ENCODE results near the gene MEIKIN.

DNA sequence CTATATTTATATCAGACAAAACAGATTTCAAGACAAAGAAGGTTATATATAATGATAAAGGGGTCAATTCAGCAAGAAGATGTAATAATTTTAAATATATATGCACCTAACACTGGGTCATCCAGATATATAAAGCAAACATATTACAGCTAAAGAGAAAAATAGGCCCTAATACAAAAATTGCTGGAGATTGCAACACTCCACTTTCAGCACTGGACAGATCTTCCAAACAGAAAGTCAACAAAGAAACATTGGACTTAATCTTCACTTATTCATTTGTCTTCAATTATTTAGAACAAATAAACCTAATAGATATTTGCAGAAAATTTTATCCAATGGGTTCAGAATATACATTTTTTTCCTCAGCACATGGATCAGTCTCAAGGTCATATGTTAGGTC is 45.8 kb downstream of the MEIKIN start:
- TF ChIP-seq, protein P1, sequence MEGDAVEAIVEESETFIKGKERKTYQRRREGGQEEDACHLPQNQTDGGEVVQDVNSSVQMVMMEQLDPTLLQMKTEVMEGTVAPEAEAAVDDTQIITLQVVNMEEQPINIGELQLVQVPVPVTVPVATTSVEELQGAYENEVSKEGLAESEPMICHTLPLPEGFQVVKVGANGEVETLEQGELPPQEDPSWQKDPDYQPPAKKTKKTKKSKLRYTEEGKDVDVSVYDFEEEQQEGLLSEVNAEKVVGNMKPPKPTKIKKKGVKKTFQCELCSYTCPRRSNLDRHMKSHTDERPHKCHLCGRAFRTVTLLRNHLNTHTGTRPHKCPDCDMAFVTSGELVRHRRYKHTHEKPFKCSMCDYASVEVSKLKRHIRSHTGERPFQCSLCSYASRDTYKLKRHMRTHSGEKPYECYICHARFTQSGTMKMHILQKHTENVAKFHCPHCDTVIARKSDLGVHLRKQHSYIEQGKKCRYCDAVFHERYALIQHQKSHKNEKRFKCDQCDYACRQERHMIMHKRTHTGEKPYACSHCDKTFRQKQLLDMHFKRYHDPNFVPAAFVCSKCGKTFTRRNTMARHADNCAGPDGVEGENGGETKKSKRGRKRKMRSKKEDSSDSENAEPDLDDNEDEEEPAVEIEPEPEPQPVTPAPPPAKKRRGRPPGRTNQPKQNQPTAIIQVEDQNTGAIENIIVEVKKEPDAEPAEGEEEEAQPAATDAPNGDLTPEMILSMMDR (IDR thresholded peaks at IDR 0.05; ENCODE audit: low read depth, low read length, missing input control) = no peak
- TF ChIP-seq FOXA2 (IDR thresholded peaks at IDR 0.05) (no peak), RXRA (IDR thresholded peaks at IDR 0.05) (no peak), RAD21 (IDR thresholded peaks at IDR 0.05) (no peak), SP1 (IDR thresholded peaks at IDR 0.05) (no peak), GABPA (IDR thresholded peaks at IDR 0.05 in 1 of 2, conservative IDR thresholded peaks at IDR 0.05 in 1 of 2) (no peak), TAF1 (conservative IDR thresholded peaks at IDR 0.05) (no peak), YY1 (IDR thresholded peaks at IDR 0.05) (no peak)
- TF ChIP-seq, protein P2, sequence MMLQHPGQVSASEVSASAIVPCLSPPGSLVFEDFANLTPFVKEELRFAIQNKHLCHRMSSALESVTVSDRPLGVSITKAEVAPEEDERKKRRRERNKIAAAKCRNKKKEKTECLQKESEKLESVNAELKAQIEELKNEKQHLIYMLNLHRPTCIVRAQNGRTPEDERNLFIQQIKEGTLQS (IDR thresholded peaks at IDR 0.05) = no peak
- TF ChIP-seq, protein P3, sequence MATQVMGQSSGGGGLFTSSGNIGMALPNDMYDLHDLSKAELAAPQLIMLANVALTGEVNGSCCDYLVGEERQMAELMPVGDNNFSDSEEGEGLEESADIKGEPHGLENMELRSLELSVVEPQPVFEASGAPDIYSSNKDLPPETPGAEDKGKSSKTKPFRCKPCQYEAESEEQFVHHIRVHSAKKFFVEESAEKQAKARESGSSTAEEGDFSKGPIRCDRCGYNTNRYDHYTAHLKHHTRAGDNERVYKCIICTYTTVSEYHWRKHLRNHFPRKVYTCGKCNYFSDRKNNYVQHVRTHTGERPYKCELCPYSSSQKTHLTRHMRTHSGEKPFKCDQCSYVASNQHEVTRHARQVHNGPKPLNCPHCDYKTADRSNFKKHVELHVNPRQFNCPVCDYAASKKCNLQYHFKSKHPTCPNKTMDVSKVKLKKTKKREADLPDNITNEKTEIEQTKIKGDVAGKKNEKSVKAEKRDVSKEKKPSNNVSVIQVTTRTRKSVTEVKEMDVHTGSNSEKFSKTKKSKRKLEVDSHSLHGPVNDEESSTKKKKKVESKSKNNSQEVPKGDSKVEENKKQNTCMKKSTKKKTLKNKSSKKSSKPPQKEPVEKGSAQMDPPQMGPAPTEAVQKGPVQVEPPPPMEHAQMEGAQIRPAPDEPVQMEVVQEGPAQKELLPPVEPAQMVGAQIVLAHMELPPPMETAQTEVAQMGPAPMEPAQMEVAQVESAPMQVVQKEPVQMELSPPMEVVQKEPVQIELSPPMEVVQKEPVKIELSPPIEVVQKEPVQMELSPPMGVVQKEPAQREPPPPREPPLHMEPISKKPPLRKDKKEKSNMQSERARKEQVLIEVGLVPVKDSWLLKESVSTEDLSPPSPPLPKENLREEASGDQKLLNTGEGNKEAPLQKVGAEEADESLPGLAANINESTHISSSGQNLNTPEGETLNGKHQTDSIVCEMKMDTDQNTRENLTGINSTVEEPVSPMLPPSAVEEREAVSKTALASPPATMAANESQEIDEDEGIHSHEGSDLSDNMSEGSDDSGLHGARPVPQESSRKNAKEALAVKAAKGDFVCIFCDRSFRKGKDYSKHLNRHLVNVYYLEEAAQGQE (IDR thresholded peaks at IDR 0.05) = peak; percentile 98
- TF ChIP-seq, protein P4, sequence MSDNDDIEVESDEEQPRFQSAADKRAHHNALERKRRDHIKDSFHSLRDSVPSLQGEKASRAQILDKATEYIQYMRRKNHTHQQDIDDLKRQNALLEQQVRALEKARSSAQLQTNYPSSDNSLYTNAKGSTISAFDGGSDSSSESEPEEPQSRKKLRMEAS (IDR thresholded peaks at IDR 0.05) = no peak
